Measurements from ENCODE around the gene ADCY1.

ADCY1 gene

GRCh38 chr7:45592230-45592991 lies 18.2 kb downstream of the ADCY1 start:
- no peak for DNase-seq

GRCh38 chr7:45593121-45593541 lies 19.0 kb downstream of the ADCY1 start:
- DNase-seq: no peak

GRCh38 chr7:45593877-45594276 lies 19.7 kb downstream of the ADCY1 start:
- DNase-seq: no peak

- DNase-seq: no peak
Observed at GRCh38 chr7:45594745-45595535, 20.8 kb downstream of the ADCY1 start.

- no peak for DNase-seq
Observed at GRCh38 chr7:45595809-45596664, 21.9 kb downstream of the ADCY1 start.

GRCh38 chr7:45596665-45597095 lies 22.5 kb downstream of the ADCY1 start:
- DNase-seq: no peak

DNA sequence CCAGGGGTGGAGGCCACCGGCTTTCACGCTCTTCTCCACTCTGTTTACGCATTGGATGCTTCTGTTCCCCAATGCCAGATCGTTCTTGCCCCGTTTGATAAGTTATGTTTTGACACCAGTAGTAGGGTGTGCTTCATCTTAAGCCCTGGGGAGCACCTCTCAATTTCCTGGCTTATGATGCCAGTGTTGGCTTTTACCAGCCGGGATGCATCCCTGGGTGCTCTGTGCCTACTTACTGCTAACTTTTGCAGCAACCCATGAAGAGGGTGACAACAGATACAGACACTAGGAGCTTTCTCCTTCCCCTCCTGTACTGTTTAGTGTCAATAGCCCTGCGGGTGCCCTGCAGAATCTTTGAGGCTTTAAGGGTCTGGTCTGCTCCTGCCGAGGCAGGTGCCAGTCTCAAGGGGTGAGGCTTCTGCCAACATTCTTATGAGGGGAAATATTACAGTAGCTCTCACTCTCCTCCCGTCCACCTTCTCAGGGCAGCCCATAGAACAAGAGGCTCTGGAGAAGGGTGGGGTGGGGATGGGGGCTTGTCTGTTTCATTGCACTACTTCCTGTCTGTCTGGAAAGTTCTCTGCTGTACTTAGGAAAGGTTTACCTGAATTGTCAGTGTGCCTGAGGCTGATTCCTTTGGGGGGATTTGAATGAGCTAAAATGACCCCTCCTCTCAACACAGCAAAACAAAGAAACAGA lies 23.3 kb downstream of the ADCY1 start:
- DNase-seq: no peak

DNA sequence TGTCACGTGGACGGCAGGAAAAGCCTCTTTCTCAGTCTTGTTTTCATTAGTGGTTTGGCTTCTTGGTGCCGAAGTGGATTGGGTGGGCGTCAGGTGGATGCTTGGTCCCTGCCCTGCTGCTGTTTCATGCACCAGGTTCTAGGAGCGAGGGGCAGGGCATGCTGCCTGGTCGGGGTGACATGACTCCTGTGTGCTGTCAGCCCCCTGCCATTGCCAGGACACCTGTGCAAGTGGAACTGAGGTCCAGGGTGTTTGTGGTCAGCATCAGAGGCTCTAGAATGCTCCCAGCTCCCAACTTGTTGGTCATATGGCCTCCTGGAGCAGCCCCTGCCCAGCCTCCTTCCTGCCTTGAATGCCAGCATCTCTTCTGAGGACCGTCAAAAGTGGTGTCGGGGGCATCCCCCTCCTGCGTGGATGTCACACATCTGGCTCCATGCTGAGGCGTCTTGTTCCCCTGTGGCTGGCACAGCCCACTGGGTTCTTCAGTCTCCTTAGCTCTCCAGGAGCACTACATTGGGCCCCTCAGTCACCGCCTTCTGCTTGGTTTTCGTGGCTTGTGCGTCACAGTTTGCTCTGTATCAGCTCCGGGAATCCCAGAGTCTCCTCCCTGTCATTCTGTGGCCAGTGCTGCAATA lies 24.8 kb downstream of the ADCY1 start:
- DNase-seq: no peak

- no peak for DNase-seq
Observed at GRCh38 chr7:45599851-45600706, 25.9 kb downstream of the ADCY1 start.

DNA sequence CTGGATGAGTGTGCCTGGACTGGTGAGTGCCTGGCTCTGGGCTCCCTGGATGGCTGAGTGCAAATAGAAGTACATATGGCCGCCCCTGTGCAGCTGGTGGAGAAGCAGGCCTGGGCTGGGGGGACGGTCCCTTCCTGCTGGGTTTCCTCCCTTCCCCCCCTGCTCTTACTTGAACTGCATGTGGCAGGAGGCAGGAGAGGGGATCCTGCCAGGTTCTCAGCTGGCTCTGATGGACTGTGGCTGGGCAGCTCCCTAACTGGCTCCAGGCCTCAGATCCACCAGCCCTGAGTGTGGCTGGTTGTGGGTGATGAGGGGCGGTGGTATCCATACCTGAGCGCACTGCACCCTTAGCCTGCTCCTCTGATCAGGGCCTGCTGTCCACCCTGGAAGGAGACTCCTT lies 26.9 kb downstream of the ADCY1 start:
- no peak for DNase-seq

- DNase-seq: no peak
Observed at GRCh38 chr7:45601816-45602540, 27.8 kb downstream of the ADCY1 start.

GRCh38 chr7:45606050-45606449 lies 31.9 kb downstream of the ADCY1 start:
- DNase-seq: no peak

GRCh38 chr7:45606931-45607330 lies 32.8 kb downstream of the ADCY1 start:
- no peak for DNase-seq

GRCh38 chr7:45609180-45609579 lies 35.0 kb downstream of the ADCY1 start:
- no peak for DNase-seq

- DNase-seq: no peak
Observed at GRCh38 chr7:45610019-45610418, 35.9 kb downstream of the ADCY1 start.

- no peak for DNase-seq
Observed at GRCh38 chr7:45610660-45611299, 36.6 kb downstream of the ADCY1 start.

DNA sequence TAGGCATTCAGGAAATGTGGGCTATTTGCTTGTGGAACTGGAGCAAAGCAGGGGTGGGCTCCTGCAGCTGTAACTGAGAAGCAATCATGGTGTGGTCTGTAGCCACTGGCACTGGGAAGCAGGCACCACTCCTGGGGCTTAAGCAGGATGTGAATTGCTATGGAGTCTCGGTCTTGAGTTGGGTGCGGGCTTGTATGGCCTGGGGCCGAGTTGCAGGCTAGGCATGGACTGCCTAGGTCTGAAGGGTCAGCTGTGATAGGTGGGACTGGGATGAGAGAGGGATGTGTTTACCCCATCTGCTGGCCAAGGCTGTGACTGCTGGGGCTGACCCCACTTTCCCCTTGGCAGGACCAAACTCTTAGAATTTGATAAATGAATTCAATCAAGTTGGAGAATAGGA lies 43.0 kb downstream of the ADCY1 start:
- no peak for DNase-seq

DNA sequence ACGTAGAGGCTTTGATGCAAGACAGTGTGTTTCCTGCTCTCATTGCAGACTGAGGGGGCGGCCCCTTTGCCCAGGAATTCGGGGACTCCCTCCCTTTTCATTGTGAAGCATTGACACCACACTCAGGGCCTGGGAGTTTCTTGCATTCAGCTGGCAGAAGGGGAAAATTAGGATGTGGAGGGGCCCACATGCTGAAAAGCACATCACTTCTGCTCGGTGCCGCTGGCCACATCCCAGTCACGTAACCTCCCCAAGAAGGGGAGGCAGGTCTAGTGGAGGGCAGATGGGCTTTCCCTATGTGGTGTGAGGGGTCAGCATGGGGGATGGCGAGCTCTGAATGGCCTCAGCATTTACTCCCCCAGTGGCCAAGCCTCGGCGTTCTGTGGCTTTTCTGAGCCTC lies 47.9 kb downstream of the ADCY1 start:
- no peak for DNase-seq

DNA sequence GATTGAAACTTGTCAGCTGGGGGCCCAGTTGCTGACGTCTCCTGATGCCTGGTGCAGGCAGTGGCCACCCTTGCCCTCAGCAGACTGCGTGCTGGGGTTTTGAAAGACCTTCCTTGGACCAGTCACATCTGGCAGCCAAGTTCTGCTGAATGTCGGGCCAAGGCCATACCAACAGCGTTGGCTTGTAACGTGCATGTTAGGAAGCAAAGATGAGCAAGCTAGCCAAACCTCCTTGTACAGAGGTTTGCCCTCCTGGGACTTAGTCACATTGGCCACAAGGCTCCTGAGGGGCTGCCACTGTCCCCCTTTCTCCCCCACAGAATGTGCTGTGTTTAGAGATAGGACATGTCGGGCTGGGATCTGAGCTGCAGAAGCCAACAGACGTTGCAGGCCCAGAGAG lies 49.0 kb downstream of the ADCY1 start:
- no peak for DNase-seq

Measured in hypothalamus (tissue), 51 donors.